ENCODE measurements around the gene CDC42SE2.
"Not testable (repeated sequence)": the region's sequence is repeated elsewhere in the genome, so short reads cannot be mapped to it uniquely, and the experiment has no call there.

CDC42SE2 gene

GRCh38 chr5:131382407-131383395 is 118.8 kb downstream of the CDC42SE2 start:
- no peak overlapping the region for H3K27ac ChIP-seq
- peak; percentile 36 for DNase-seq (ENCODE audit: low read depth, low spot score)

GRCh38 chr5:131384173-131384572 is 120.3 kb downstream of the CDC42SE2 start:
- no peak for DNase-seq (ENCODE audit: low read depth, low spot score)
- H3K27ac ChIP-seq, result no peak overlapping the region

- no peak overlapping the region for H3K27ac ChIP-seq
- DNase-seq (ENCODE audit: low read depth, low spot score), result no peak
Observed at GRCh38 chr5:131384616-131385214, 120.9 kb downstream of the CDC42SE2 start.

GRCh38 chr5:131386124-131386523 is 122.3 kb downstream of the CDC42SE2 start:
- DNase-seq (ENCODE audit: low read depth, low spot score), result no peak
- H3K27ac ChIP-seq, result no peak overlapping the region

GRCh38 chr5:131386779-131387178 is 122.9 kb downstream of the CDC42SE2 start:
- DNase-seq (ENCODE audit: low read depth, low spot score), result no peak
- H3K27ac ChIP-seq, result no peak overlapping the region

- DNase-seq (ENCODE audit: low read depth, low spot score), result no peak
- H3K27ac ChIP-seq, result no peak overlapping the region
Observed at GRCh38 chr5:131387255-131387654, 123.4 kb downstream of the CDC42SE2 start.

GRCh38 chr5:131389096-131389868 is 125.4 kb downstream of the CDC42SE2 start:
- H3K27ac ChIP-seq, result no peak overlapping the region
- no peak for DNase-seq (ENCODE audit: low read depth, low spot score)

- no peak for DNase-seq (ENCODE audit: low read depth, low spot score)
- H3K27ac ChIP-seq, result no peak overlapping the region
Observed at GRCh38 chr5:131389869-131390265, 126.0 kb downstream of the CDC42SE2 start.

- DNase-seq (ENCODE audit: low read depth, low spot score), result no peak
- H3K27ac ChIP-seq, result no peak overlapping the region
Observed at GRCh38 chr5:131392466-131393095, 128.7 kb downstream of the CDC42SE2 start.

- DNase-seq (ENCODE audit: low read depth, low spot score), result no peak
- H3K27ac ChIP-seq, result peak overlapping the region; percentile 36
Observed at GRCh38 chr5:131393498-131393968, 129.7 kb downstream of the CDC42SE2 start.

GRCh38 chr5:131394128-131394527 is 130.3 kb downstream of the CDC42SE2 start:
- peak overlapping the region; percentile 36 for H3K27ac ChIP-seq
- DNase-seq (ENCODE audit: low read depth, low spot score), result peak; percentile 33

GRCh38 chr5:131396015-131396414 is 132.2 kb downstream of the CDC42SE2 start:
- DNase-seq (ENCODE audit: low read depth, low spot score), result no peak
- H3K27ac ChIP-seq, result no peak overlapping the region

- DNase-seq (ENCODE audit: low read depth, low spot score), result no peak
- H3K27ac ChIP-seq, result no peak overlapping the region
Observed at GRCh38 chr5:131396630-131397273, 132.9 kb downstream of the CDC42SE2 start.

- not testable (repeated sequence) for DNase-seq (ENCODE audit: low read depth, low spot score); H3K27ac ChIP-seq
Observed at GRCh38 chr5:131399007-131399406, 135.2 kb downstream of the CDC42SE2 start.

- no peak for DNase-seq (ENCODE audit: low read depth, low spot score)
- no peak overlapping the region for H3K27ac ChIP-seq
Observed at GRCh38 chr5:131400585-131400984, 136.7 kb downstream of the CDC42SE2 start.

- DNase-seq (ENCODE audit: low read depth, low spot score), result no peak
- H3K27ac ChIP-seq, result no peak overlapping the region
Observed at GRCh38 chr5:131405674-131406073, 141.8 kb downstream of the CDC42SE2 start.

- no peak for DNase-seq (ENCODE audit: low read depth, low spot score)
- no peak overlapping the region for H3K27ac ChIP-seq
Observed at GRCh38 chr5:131406076-131406475, 142.2 kb downstream of the CDC42SE2 start.

GRCh38 chr5:131406975-131407638 is 143.3 kb downstream of the CDC42SE2 start:
- H3K27ac ChIP-seq, result no peak overlapping the region
- DNase-seq (ENCODE audit: low read depth, low spot score), result no peak
